Esophagus muscularis mucosa (tissue), 4 donors: ENCODE measurements around the gene PFKFB3. TPM values are rescaled to one million over a fixed set of nuclear protein-coding genes. Genes with fewer than 3 reads are reported as not detected.

Source experiments
- DNase-seq: peaks from one replicate; pipeline ENCODE4 v3.0.0-alpha.2; 2017; ENCODE audit errors: extremely low spot score
- H3K27ac ChIP-seq, 4 donors: fragments of 200-600 bp; sonication (generic); replicated peaks in 1 of 4; 1 replicate in 3 of 4; 2 replicates in 1 of 4; pipeline ENCODE4 v1.5.1; 2016 to 2019; ENCODE audit warnings: mild to moderate bottlenecking in 1 of 4
- H3K27me3 ChIP-seq, 4 donors: fragments of 200-600 bp; sonication (generic); one replicate each; pipeline versions ENCODE4 v1.5.1 to v1.6.0; 2016 to 2019
- H3K36me3 ChIP-seq, 4 donors: fragments of 200-600 bp; sonication (generic); one replicate each; pipeline ENCODE4 v1.5.1; 2016 to 2019
- H3K4me1 ChIP-seq, 4 donors: fragments of 200-600 bp; sonication (generic); one replicate each; pipeline ENCODE4 v1.5.1; 2016 to 2019
- H3K4me3 ChIP-seq, 4 donors: fragments of 200-600 bp; sonication (generic); 1 replicate in 2 of 4; 2 replicates in 2 of 4; pipeline ENCODE4 v1.5.1; 2016 to 2019; ENCODE audit warnings: mild to moderate bottlenecking in 4 of 4, moderate library complexity in 1 of 4
- H3K9me3 ChIP-seq, 4 donors: fragments of 200-600 bp; sonication (generic); 1 replicate in 3 of 4; 2 replicates in 1 of 4; pipeline ENCODE4 v1.5.1; 2016 to 2019
- CTCF ChIP-seq, 3 experiments: fragments of 200-600 bp in 2 of 3; fragments of 450-650 bp in 1 of 3; sonication (generic) in 2 of 3; IDR thresholded peaks; one replicate each; pipeline ENCODE4 v1.5.1; 2017 to 2019; ENCODE audit warnings: antibody characterized with exemption in 3 of 3, mild to moderate bottlenecking in 2 of 3, moderate library complexity in 1 of 3
- EP300 ChIP-seq: sonication (generic); formaldehyde crosslinking; IDR thresholded peaks from one replicate; pipeline ENCODE4 v1.6.1; 2017; ENCODE audit warnings: antibody characterized with exemption
- POLR2A ChIP-seq: fragments of 450-650 bp; IDR thresholded peaks from one replicate; pipeline ENCODE4 v1.6.1; 2017; ENCODE audit warnings: antibody characterized with exemption, moderate library complexity, mild to moderate bottlenecking, low read depth
- POLR2AphosphoS5 ChIP-seq, 2 donors: sonication (generic); formaldehyde crosslinking; IDR thresholded peaks; one replicate each; pipeline ENCODE4 v1.6.1; 2017; ENCODE audit warnings: antibody characterized with exemption in 2 of 2
- WGBS: methylation state at CpG from one replicate; pipeline ENCODE4 v1.1.5; 2018; 5-methylcytosine and 5-hydroxymethylcytosine counted together
- intact Hi-C: fragments of 100-400 bp; cut with DNase I; formaldehyde crosslinking; loops from one replicate; pipeline ENCODE4 v1.15.1; 2023
- total RNA-seq, 4 donors: library from RNA; depleted of rRNA; stranded (reverse); fragments of >200 nt; gene quantifications; one replicate each; pipeline versions ENCODE4 v1.1.0 to v1.2.1, GENCODE V29; 2016

Gene PFKFB3
- total RNA-seq, 4 donors from 2014 or later = 22.4 to 49.1 (median 37.9) TPM

- Histone ChIP-seq H3K27ac (no peak overlapping the region), H3K27me3 (no peaks in the 10 kb centered on the region), H3K4me3 (no peak overlapping the region), H3K4me1 (no peaks in the 10 kb centered on the region), H3K36me3 (peaks cover 60 to 100% (median 100%) of the 10 kb centered on the region in 4 donors), H3K9me3 (no peaks in the 10 kb centered on the region)
- intact Hi-C loops = no loop called here
- no peak for DNase-seq
- TF ChIP-seq EP300 (no peak), CTCF (IDR thresholded peaks at IDR 0.05) (no peak), POLR2A (no peak), POLR2AphosphoS5 (IDR thresholded peaks at IDR 0.05) (no peak)
- 88% methylated on average over 19 of the region's 20 CpGs for WGBS
These were observed 25.3 kb downstream of the PFKFB3 start for GRCh38 chr10:6228010-6228511.

- Histone ChIP-seq H3K36me3 (peaks cover 60 to 100% (median 100%) of the 10 kb centered on the region in 4 donors), H3K9me3 (no peaks in the 10 kb centered on the region), H3K4me1 (no peaks in the 10 kb centered on the region), H3K4me3 (no peak overlapping the region), H3K27ac (no peak overlapping the region), H3K27me3 (no peaks in the 10 kb centered on the region)
- no CpG with 5 or more reads among the region's 5 CpGs for WGBS
- no peak for DNase-seq
- no peak for TF ChIP-seq POLR2A
- intact Hi-C loops = no loop called here
These were observed 25.9 kb downstream of the PFKFB3 start for GRCh38 chr10:6228647-6229046.

- Histone ChIP-seq H3K27me3 (no peaks in the 10 kb centered on the region), H3K4me1 (no peaks in the 10 kb centered on the region), H3K4me3 (no peak overlapping the region), H3K9me3 (no peaks in the 10 kb centered on the region), H3K27ac (no peak overlapping the region), H3K36me3 (peaks cover 57 to 100% (median 100%) of the 10 kb centered on the region in 4 donors)
- TF ChIP-seq POLR2A = no peak
- TF ChIP-seq POLR2AphosphoS5 (IDR thresholded peaks at IDR 0.05) = no peak
- TF ChIP-seq CTCF (IDR thresholded peaks at IDR 0.05) = no peak
- intact Hi-C loops = no loop called here
- no peak for DNase-seq
- 93% methylated on average over 10 of the region's 15 CpGs for WGBS
These were observed 26.6 kb downstream of the PFKFB3 start for GRCh38 chr10:6229290-6229689.

- Histone ChIP-seq H3K4me3 (no peak overlapping the region), H3K27me3 (no peaks in the 10 kb centered on the region), H3K36me3 (peaks cover 52 to 100% (median 99%) of the 10 kb centered on the region in 4 donors), H3K27ac (no peak overlapping the region), H3K4me1 (no peaks in the 10 kb centered on the region), H3K9me3 (no peaks in the 10 kb centered on the region)
- intact Hi-C loops = loop anchor here (10.0 kb wide), 1 partner anchor 155 kb away; no protein-coding TSS in a partner anchor
- TF ChIP-seq POLR2A (no peak), EP300 (no peak), POLR2AphosphoS5 (IDR thresholded peaks at IDR 0.05) (no peak), CTCF (IDR thresholded peaks at IDR 0.05) (no peak)
- 94% methylated on average over 5 of the region's 13 CpGs for WGBS
- DNase-seq = no peak
These were observed 27.0 kb downstream of the PFKFB3 start for GRCh38 chr10:6229746-6230145.

GRCh38 chr10:6230315-6230714 lies 27.6 kb downstream of the PFKFB3 start:
- 93% methylated on average over 2 of the region's 2 CpGs for WGBS
- peaks cover 48 to 100% (median 97%) of the 10 kb centered on the region in 4 donors for H3K36me3 ChIP-seq
- no peak overlapping the region for H3K4me3 ChIP-seq
- DNase-seq = no peak
- intact Hi-C loops = loop anchor here (10.0 kb wide), 1 partner anchor 154 kb away; no protein-coding TSS in a partner anchor
- H3K27ac ChIP-seq = no peak overlapping the region
- TF ChIP-seq EP300 (no peak), CTCF (IDR thresholded peaks at IDR 0.05) (no peak), POLR2AphosphoS5 (IDR thresholded peaks at IDR 0.05) (no peak), POLR2A (no peak)
- H3K4me1 ChIP-seq = no peaks in the 10 kb centered on the region
- H3K27me3 ChIP-seq = no peaks in the 10 kb centered on the region
- no peaks in the 10 kb centered on the region for H3K9me3 ChIP-seq
